ENCODE data around the gene THOC5. TPM values are rescaled to one million over a fixed set of nuclear protein-coding genes. Genes with fewer than 3 reads are reported as not detected.
A peak's percentile ranks its signal among the peaks of the same experiment; 100 is the strongest.

The THOC5 gene
- total RNA-seq, 1 experiment from 2014 or later = 42.3 TPM

GRCh38 chr22:29482726-29483125 lies 70.8 kb downstream of the THOC5 start:
- no peak overlapping the region for H2AFZ ChIP-seq
- intact Hi-C loops (cut with micrococcal nuclease; ENCODE audit: unreplicated experiment) = no loop called here
- no peak overlapping the region for H3K4me3 ChIP-seq
- CTCF ChIA-PET = interaction anchor here (0.6 kb wide), 1 partner anchor 95 kb away, joined by 3 read pairs; the partner anchor contains the start of gene AP1B1
- peaks cover 8% of the 10 kb centered on the region; the same call in 1 of the 2 replicates for H3K4me1 ChIP-seq (replicated peaks; ENCODE audit: insufficient read depth)
- no peaks in the 10 kb centered on the region for H3K27me3 ChIP-seq (ENCODE audit: insufficient read depth, low read depth)
- TF ChIP-seq EZH2 (IDR thresholded peaks at IDR 0.05; ENCODE audit: low read depth) = no peak
- TF ChIP-seq CTCF (conservative IDR thresholded peaks at IDR 0.05) = no peak
- POLR2A ChIA-PET (ENCODE audit: unreplicated experiment) = interaction anchor here (0.6 kb wide), 1 partner anchor 75 kb away, joined by 8 read pairs; no protein-coding TSS in a partner anchor
- no peaks in the 10 kb centered on the region for H3K9me2 ChIP-seq (ENCODE audit: insufficient read depth)
- no peaks in the 10 kb centered on the region for H3K36me3 ChIP-seq (ENCODE audit: low read depth)
- H3K79me2 ChIP-seq (ENCODE audit: low read depth) = no peaks in the 10 kb centered on the region
- DNase-seq = no peak
- H3K4me2 ChIP-seq = no peak overlapping the region
- no peaks in the 10 kb centered on the region for H3F3A ChIP-seq (ENCODE audit: insufficient read depth, low read depth)
- H3K27ac ChIP-seq = no peak overlapping the region
- BruUV-seq (replicated peaks) = no TSS peak
- no peaks in the 10 kb centered on the region for H3K9me3 ChIP-seq (ENCODE audit: insufficient read depth, low read depth)
- no peaks in the 10 kb centered on the region for H4K20me1 ChIP-seq (ENCODE audit: insufficient read depth)

GRCh38 chr22:29482253-29482652 lies 71.3 kb downstream of the THOC5 start:
- no peaks in the 10 kb centered on the region for H3K9me2 ChIP-seq (ENCODE audit: insufficient read depth)
- BruUV-seq (replicated peaks) = no TSS peak
- POLR2A ChIA-PET (ENCODE audit: unreplicated experiment) = interaction anchor here (0.6 kb wide), 1 partner anchor 74 kb away, joined by 8 read pairs; no protein-coding TSS in a partner anchor
- DNase-seq = no peak
- no peaks in the 10 kb centered on the region for H3K36me3 ChIP-seq (ENCODE audit: low read depth)
- H3K4me2 ChIP-seq = peak overlapping the region; percentile 57
- no peaks in the 10 kb centered on the region for H3F3A ChIP-seq (ENCODE audit: insufficient read depth, low read depth)
- no peaks in the 10 kb centered on the region for H3K9me3 ChIP-seq (ENCODE audit: insufficient read depth, low read depth)
- H4K20me1 ChIP-seq (ENCODE audit: insufficient read depth) = no peaks in the 10 kb centered on the region
- CTCF ChIA-PET = no interaction called here
- H3K4me3 ChIP-seq = peak overlapping the region; percentile 50; the same call in 1 of the 2 replicates
- H3K4me1 ChIP-seq (replicated peaks; ENCODE audit: insufficient read depth) = peaks cover 8% of the 10 kb centered on the region; the same call in 1 of the 2 replicates
- H2AFZ ChIP-seq = no peak overlapping the region
- no peaks in the 10 kb centered on the region for H3K79me2 ChIP-seq (ENCODE audit: low read depth)
- intact Hi-C loops (cut with micrococcal nuclease; ENCODE audit: unreplicated experiment) = no loop called here
- TF ChIP-seq CTCF (conservative IDR thresholded peaks at IDR 0.05) = no peak
- no peak for TF ChIP-seq EZH2 (IDR thresholded peaks at IDR 0.05; ENCODE audit: low read depth)
- H3K27ac ChIP-seq = no peak overlapping the region
- no peaks in the 10 kb centered on the region for H3K27me3 ChIP-seq (ENCODE audit: insufficient read depth, low read depth)

- H3K9me3 ChIP-seq (ENCODE audit: insufficient read depth, low read depth) = no peaks in the 10 kb centered on the region
- H3K4me3 ChIP-seq = peak overlapping the region; percentile 50
- H3K4me2 ChIP-seq = peak overlapping the region; percentile 57
- H3K4me1 ChIP-seq (replicated peaks; ENCODE audit: insufficient read depth) = peaks cover 8% of the 10 kb centered on the region; the same call in 1 of the 2 replicates
- no peaks in the 10 kb centered on the region for H3K27me3 ChIP-seq (ENCODE audit: insufficient read depth, low read depth)
- no peak overlapping the region for H3K27ac ChIP-seq
- H3F3A ChIP-seq (ENCODE audit: insufficient read depth, low read depth) = no peaks in the 10 kb centered on the region
- ChIA-PET POLR2A (ENCODE audit: unreplicated experiment) (no interaction called here), CTCF (no interaction called here)
- no TSS peak for BruUV-seq (replicated peaks)
- no peak for DNase-seq
- H2AFZ ChIP-seq = peak overlapping the region; percentile 60; the same call in 1 of the 2 replicates
- H3K79me2 ChIP-seq (ENCODE audit: low read depth) = no peaks in the 10 kb centered on the region
- H3K36me3 ChIP-seq (ENCODE audit: low read depth) = no peaks in the 10 kb centered on the region
- TF ChIP-seq EZH2 (IDR thresholded peaks at IDR 0.05; ENCODE audit: low read depth) (no peak), CTCF (conservative IDR thresholded peaks at IDR 0.05) (no peak)
- no peaks in the 10 kb centered on the region for H4K20me1 ChIP-seq (ENCODE audit: insufficient read depth)
- no peaks in the 10 kb centered on the region for H3K9me2 ChIP-seq (ENCODE audit: insufficient read depth)
- intact Hi-C loops (cut with micrococcal nuclease; ENCODE audit: unreplicated experiment) = no loop called here
These were observed 72.1 kb downstream of the THOC5 start for GRCh38 chr22:29481265-29482000.
